ENCODE measurements around the gene ZFPM1.

DNA sequence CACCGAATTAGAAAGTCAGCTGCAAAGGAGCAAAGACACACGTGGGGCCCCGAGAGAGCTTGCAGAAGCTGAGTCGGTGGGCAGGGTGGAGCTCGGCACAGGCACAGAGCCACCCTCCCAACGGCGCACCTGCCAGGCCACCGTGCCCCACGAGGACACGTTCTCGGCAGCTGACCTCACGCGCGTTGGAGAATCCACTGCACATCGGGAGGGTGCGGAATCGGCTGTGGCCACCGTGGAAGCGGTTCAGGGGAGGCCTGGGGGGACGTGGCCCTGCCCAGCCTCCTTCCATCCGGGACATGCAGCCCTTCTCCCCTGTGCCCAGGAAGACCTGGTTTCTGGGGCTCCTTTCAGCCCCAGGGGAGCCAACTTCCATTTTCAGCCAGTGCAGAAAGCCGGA lies 20.9 kb upstream of the ZFPM1 start:
- TF ChIP-seq, protein P1, sequence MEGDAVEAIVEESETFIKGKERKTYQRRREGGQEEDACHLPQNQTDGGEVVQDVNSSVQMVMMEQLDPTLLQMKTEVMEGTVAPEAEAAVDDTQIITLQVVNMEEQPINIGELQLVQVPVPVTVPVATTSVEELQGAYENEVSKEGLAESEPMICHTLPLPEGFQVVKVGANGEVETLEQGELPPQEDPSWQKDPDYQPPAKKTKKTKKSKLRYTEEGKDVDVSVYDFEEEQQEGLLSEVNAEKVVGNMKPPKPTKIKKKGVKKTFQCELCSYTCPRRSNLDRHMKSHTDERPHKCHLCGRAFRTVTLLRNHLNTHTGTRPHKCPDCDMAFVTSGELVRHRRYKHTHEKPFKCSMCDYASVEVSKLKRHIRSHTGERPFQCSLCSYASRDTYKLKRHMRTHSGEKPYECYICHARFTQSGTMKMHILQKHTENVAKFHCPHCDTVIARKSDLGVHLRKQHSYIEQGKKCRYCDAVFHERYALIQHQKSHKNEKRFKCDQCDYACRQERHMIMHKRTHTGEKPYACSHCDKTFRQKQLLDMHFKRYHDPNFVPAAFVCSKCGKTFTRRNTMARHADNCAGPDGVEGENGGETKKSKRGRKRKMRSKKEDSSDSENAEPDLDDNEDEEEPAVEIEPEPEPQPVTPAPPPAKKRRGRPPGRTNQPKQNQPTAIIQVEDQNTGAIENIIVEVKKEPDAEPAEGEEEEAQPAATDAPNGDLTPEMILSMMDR (conservative IDR thresholded peaks at IDR 0.05 in 1 of 2, IDR thresholded peaks at IDR 0.05 in 1 of 2; ENCODE audit: extremely low read depth in 1 of 2, insufficient read depth in 1 of 2, low read depth in 1 of 2, low read length in 2 of 2), result no peak
- TF ChIP-seq EZH2 (IDR thresholded peaks at IDR 0.05; ENCODE audit: borderline replicate concordance, low read length), result no peak
